ENCODE results near the gene FANCD2OS.
"Not testable (repeated sequence)": the region's sequence is repeated elsewhere in the genome, so short reads cannot be mapped to it uniquely, and the experiment has no call there.

Gene FANCD2OS

DNA sequence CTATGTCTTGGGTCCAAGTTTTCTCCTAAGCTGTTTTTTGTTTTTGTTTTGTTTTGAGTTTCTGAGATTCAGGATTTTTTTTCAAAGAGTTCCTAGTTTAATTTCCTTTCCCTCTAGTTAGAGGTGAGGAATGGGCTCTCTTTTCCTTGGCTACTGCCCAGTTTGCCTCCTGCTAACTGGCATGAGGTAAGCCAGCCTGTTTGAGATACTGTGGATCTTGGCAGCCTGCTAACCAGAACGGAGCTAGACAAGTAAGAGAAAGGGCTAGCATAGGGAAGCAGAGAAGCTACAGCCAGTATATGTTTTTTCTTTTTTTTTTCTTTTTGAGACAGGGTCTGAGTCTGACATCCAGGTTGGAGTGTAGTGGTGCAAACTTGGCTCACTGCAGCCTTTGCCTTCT lies 17.3 kb downstream of the FANCD2OS start:
- not testable (repeated sequence) for DNase-seq

DNA sequence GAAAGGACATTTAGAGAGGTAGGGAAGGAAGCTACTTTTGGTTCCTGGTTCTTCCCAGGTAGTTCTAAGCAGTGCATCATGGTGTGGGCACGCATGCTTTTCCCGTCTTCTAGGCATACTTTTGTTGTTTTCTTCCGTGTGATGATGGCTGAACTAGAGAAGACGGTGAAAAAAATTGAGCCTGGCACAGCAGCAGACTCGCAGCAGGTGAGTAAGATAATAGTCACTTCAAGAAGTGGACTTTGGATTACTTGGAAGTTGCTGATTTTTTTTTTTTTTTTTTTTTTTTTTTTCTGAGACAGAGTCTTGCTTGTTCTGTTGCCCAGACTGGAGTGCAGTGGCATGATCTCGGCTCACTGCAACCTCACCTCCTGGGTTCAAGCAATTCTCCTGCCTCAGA lies 17.9 kb downstream of the FANCD2OS start:
- DNase-seq: no peak

GRCh38 chr3:10088256-10088655 lies 19.8 kb downstream of the FANCD2OS start:
- no peak for DNase-seq

DNA sequence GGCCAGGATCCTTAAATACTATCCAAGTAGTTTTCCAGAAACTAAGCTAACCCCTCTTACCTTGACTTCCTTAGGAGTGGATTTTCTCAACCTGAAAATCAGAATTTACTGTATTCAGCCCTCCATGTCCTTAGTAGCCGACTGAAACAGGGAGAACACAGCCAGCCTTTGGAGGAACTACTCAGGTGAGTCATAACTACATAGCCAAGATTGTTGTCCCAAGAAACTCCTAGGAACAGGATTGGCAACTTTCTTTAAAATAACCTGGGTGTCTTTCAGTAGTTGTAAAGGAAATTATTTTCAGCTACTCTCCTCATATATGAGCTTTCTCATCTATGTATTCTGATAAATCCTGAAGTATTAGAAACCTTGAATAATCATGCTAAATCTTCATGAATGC lies 22.3 kb downstream of the FANCD2OS start:
- DNase-seq: no peak

- DNase-seq: no peak
These were observed 26.2 kb downstream of the FANCD2OS start for GRCh38 chr3:10081871-10082270.

DNA sequence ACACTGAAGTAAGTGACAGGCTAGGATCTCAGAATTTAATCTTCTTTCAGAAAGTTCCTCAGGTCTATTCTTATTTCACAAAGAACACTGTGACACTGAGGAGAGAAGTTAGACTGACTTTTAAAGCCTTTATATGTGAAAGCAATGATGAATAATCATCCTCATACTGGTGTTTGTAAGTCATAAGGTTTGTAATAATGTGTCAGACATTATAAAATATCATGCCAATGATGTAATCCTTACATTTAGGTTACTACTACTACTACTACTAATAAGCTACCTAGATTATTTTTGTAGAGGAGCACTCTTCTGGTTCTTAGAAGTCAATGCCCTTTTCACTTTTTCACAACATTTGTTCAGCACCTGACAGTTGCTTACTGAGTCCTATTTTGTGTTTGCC lies 33.4 kb downstream of the FANCD2OS start:
- DNase-seq: no peak

- DNase-seq: not testable (repeated sequence)
These were observed 38.0 kb downstream of the FANCD2OS start for GRCh38 chr3:10070077-10070476.

- no peak for DNase-seq
These were observed 53.0 kb downstream of the FANCD2OS start for GRCh38 chr3:10055097-10055496.
